ENCODE results near the gene TBC1D2B.

Gene TBC1D2B

DNA sequence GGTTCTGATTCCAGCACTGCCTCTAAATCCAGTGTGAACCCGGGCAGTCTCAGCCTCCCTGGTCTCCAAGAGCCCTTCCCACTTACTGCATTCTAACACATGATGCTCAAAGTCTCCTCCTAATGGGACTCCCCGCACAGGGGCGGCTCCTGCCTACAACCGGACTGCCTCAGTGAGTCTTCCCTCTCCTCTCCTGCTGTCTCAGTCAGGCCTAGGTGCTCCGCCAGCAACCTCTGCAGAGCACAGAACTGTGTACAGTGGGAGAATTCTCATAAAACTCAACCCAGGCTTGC is 28.9 kb downstream of the TBC1D2B start:
- no peak for DNase-seq
- H3K79me1 ChIP-seq (ENCODE audit: low read length), result no peaks in the 10 kb centered on the region
- H2BK120ac ChIP-seq (ENCODE audit: low read depth, low read length), result no peak overlapping the region
- no peaks in the 10 kb centered on the region for H3K36me3 ChIP-seq (ENCODE audit: control insufficient read depth, insufficient read depth, low read length)
- H2BK5ac ChIP-seq (ENCODE audit: low read length), result no peak overlapping the region
- H4K8ac ChIP-seq (ENCODE audit: low read depth, low read length), result no peak overlapping the region
- no peaks in the 10 kb centered on the region for H3K79me2 ChIP-seq (ENCODE audit: control insufficient read depth, insufficient read depth, low read length)
- no peak overlapping the region for H3K56ac ChIP-seq (ENCODE audit: low read length)
- no CpG with 5 or more reads among the region's 5 CpGs for WGBS (ENCODE audit: extremely low coverage, insufficient coverage, low lambda C conversion rate)
- H3K18ac ChIP-seq (ENCODE audit: low read length), result no peak overlapping the region
- no peak overlapping the region for H3K4me2 ChIP-seq (ENCODE audit: low read length)
- no peak overlapping the region for H3K23ac ChIP-seq (ENCODE audit: low read length)
- no peak overlapping the region for H3K4ac ChIP-seq (ENCODE audit: low read depth, low read length)
- H3K27me3 ChIP-seq (ENCODE audit: insufficient read depth, low read length, poor library complexity), result no peaks in the 10 kb centered on the region
- no peak overlapping the region for H3K9ac ChIP-seq (ENCODE audit: low read length)
- peaks cover 13% of the 10 kb centered on the region for H3K4me1 ChIP-seq (ENCODE audit: control insufficient read depth, low read depth, low read length)
- H3K27ac ChIP-seq (ENCODE audit: low read depth, low read length), result no peak overlapping the region
- H2AK5ac ChIP-seq (ENCODE audit: low read length), result no peak overlapping the region
- H2BK15ac ChIP-seq (replicated peaks; ENCODE audit: low read depth), result no peak overlapping the region
- H4K5ac ChIP-seq (ENCODE audit: low read length), result no peak overlapping the region
- H3K4me3 ChIP-seq (ENCODE audit: low read length), result no peak overlapping the region

DNA sequence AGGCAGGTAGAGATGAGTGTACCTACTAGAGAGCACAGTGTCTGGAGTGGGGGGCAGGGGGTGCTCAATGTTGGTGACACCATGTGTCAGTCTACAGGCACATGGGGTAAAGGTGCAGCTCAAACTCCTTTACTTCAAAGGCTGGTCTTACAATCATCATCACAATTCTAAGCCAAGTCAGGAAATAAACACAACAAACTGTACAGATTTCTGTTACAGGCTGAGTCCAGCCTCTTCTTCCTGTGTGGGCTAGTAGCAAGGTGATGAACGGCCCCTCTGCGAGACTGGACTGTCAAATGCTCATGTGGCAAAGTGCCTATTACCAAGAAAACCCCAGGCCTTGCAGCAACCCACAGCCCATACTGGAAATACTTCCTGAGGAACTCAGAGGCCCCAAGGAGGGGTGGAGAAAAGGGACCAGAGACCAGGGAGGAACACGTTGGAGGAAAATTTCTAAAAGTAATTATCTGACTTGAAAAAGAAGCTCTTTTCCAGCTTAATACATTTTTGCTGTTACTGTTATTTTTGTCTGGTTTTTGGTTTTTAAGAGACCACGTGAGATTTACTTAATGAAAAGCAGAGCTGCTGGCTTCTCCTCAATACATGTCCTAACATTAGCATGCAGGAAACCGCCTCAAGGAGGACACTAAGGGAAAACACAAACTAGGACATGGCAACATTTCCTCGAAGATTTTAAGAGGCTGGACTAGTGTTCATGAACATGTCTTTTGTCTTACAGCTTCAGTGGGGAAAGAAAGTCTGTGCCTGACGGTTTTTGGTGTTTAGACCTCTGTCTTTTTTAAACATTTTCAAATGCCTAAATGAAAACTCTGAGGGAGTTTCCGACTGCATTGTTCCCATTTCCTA is 29.5 kb downstream of the TBC1D2B start:
- Histone ChIP-seq H3K27me3 (ENCODE audit: insufficient read depth, low read length, poor library complexity) (no peaks in the 10 kb centered on the region), H3K27ac (ENCODE audit: low read depth, low read length) (no peak overlapping the region), H2BK15ac (replicated peaks; ENCODE audit: low read depth) (no peak overlapping the region), H4K8ac (ENCODE audit: low read depth, low read length) (no peak overlapping the region), H3K4me3 (ENCODE audit: low read length) (no peak overlapping the region), H2BK5ac (ENCODE audit: low read length) (no peak overlapping the region), H2AK5ac (ENCODE audit: low read length) (no peak overlapping the region), H3K36me3 (ENCODE audit: control insufficient read depth, insufficient read depth, low read length) (no peaks in the 10 kb centered on the region), H4K5ac (ENCODE audit: low read length) (no peak overlapping the region), H3K56ac (ENCODE audit: low read length) (no peak overlapping the region), H3K4me2 (ENCODE audit: low read length) (no peak overlapping the region), H3K79me1 (ENCODE audit: low read length) (no peaks in the 10 kb centered on the region), H3K4ac (ENCODE audit: low read depth, low read length) (no peak overlapping the region), H3K79me2 (ENCODE audit: control insufficient read depth, insufficient read depth, low read length) (no peaks in the 10 kb centered on the region), H2BK120ac (ENCODE audit: low read depth, low read length) (no peak overlapping the region), H3K9ac (ENCODE audit: low read length) (no peak overlapping the region), H3K4me1 (ENCODE audit: control insufficient read depth, low read depth, low read length) (peaks cover 13% of the 10 kb centered on the region), H3K18ac (ENCODE audit: low read length) (no peak overlapping the region), H3K23ac (ENCODE audit: low read length) (no peak overlapping the region)
- no peak for DNase-seq
- no CpG with 5 or more reads among the region's 8 CpGs for WGBS (ENCODE audit: extremely low coverage, insufficient coverage, low lambda C conversion rate)

DNA sequence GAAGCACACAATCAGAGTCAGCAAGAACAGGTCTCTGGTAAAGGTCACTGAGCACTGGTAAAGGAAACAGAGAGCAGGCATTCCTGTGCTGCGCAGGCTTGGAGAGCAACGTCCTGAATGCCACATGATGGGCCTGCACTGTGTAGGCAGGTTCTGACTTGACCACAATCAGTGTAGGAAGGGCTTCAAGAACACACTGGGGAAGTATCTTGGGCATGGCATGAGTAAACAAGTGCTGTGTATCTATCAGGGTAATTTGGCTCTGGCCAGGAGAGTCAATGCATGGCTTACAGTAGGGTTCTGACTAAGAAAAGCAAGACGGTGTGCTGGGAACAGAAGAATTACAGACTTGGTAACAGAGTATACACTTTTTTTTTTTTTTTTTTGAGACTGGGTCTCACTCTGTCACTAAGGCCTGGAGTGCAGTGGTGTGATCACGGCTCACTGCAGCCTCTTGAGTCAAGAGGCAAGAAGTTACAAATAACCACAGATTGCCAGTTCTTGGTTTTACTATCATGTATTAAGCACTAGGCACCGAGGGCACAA is 30.6 kb downstream of the TBC1D2B start:
- H3K27ac ChIP-seq (ENCODE audit: low read depth, low read length), result no peak overlapping the region
- H3K9ac ChIP-seq (ENCODE audit: low read length), result no peak overlapping the region
- no peak overlapping the region for H3K23ac ChIP-seq (ENCODE audit: low read length)
- H3K4me3 ChIP-seq (ENCODE audit: low read length), result no peak overlapping the region
- no peak overlapping the region for H2BK5ac ChIP-seq (ENCODE audit: low read length)
- no peaks in the 10 kb centered on the region for H3K79me2 ChIP-seq (ENCODE audit: control insufficient read depth, insufficient read depth, low read length)
- H3K36me3 ChIP-seq (ENCODE audit: control insufficient read depth, insufficient read depth, low read length), result no peaks in the 10 kb centered on the region
- DNase-seq, result no peak
- no peak overlapping the region for H2BK120ac ChIP-seq (ENCODE audit: low read depth, low read length)
- H4K5ac ChIP-seq (ENCODE audit: low read length), result no peak overlapping the region
- H3K79me1 ChIP-seq (ENCODE audit: low read length), result no peaks in the 10 kb centered on the region
- H3K4me1 ChIP-seq (ENCODE audit: control insufficient read depth, low read depth, low read length), result peaks cover 13% of the 10 kb centered on the region
- no peaks in the 10 kb centered on the region for H3K27me3 ChIP-seq (ENCODE audit: insufficient read depth, low read length, poor library complexity)
- no peak overlapping the region for H3K4ac ChIP-seq (ENCODE audit: low read depth, low read length)
- no peak overlapping the region for H2AK5ac ChIP-seq (ENCODE audit: low read length)
- H2BK15ac ChIP-seq (replicated peaks; ENCODE audit: low read depth), result no peak overlapping the region
- no peak overlapping the region for H4K8ac ChIP-seq (ENCODE audit: low read depth, low read length)
- WGBS (ENCODE audit: extremely low coverage, insufficient coverage, low lambda C conversion rate), result no CpG with 5 or more reads among the region's 5 CpGs
- H3K18ac ChIP-seq (ENCODE audit: low read length), result no peak overlapping the region
- H3K56ac ChIP-seq (ENCODE audit: low read length), result no peak overlapping the region
- no peak overlapping the region for H3K4me2 ChIP-seq (ENCODE audit: low read length)

DNA sequence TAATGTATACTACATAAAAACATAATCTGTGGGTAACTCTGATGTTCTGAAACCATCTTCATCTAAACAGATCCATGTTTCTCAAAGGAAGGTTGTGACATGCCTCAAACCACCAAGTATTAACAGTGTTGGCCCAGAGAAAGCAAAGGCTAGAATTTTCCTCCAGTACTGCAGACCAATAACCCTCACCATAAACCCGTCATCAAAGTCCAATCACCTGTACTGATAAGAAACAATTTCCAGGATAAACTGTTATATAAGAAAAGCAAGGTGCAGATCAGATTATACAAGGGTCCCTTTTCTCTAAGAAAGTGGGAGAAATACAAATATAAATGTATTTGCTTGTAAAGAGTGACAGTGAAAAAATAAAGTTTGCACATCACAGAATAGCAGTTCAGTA is 32.3 kb downstream of the TBC1D2B start:
- H3K4me1 ChIP-seq (ENCODE audit: control insufficient read depth, low read depth, low read length), result peaks cover 8% of the 10 kb centered on the region
- no peak overlapping the region for H2BK15ac ChIP-seq (replicated peaks; ENCODE audit: low read depth)
- no peak overlapping the region for H3K56ac ChIP-seq (ENCODE audit: low read length)
- no peak overlapping the region for H3K4me2 ChIP-seq (ENCODE audit: low read length)
- H3K4me3 ChIP-seq (ENCODE audit: low read length), result no peak overlapping the region
- no peak overlapping the region for H4K5ac ChIP-seq (ENCODE audit: low read length)
- no peaks in the 10 kb centered on the region for H3K79me1 ChIP-seq (ENCODE audit: low read length)
- no peaks in the 10 kb centered on the region for H3K79me2 ChIP-seq (ENCODE audit: control insufficient read depth, insufficient read depth, low read length)
- whole genome bisulfite sequencing (ENCODE audit: extremely low coverage, insufficient coverage, low lambda C conversion rate), result no CpG with 5 or more reads among the region's 1 CpG
- no peak overlapping the region for H2AK5ac ChIP-seq (ENCODE audit: low read length)
- no peak for DNase-seq
- no peak overlapping the region for H2BK5ac ChIP-seq (ENCODE audit: low read length)
- H2BK120ac ChIP-seq (ENCODE audit: low read depth, low read length), result no peak overlapping the region
- H3K36me3 ChIP-seq (ENCODE audit: control insufficient read depth, insufficient read depth, low read length), result no peaks in the 10 kb centered on the region
- no peak overlapping the region for H3K4ac ChIP-seq (ENCODE audit: low read depth, low read length)
- H3K27me3 ChIP-seq (ENCODE audit: insufficient read depth, low read length, poor library complexity), result no peaks in the 10 kb centered on the region
- no peak overlapping the region for H4K8ac ChIP-seq (ENCODE audit: low read depth, low read length)
- no peak overlapping the region for H3K23ac ChIP-seq (ENCODE audit: low read length)
- H3K9ac ChIP-seq (ENCODE audit: low read length), result no peak overlapping the region
- H3K27ac ChIP-seq (ENCODE audit: low read depth, low read length), result no peak overlapping the region
- H3K18ac ChIP-seq (ENCODE audit: low read length), result no peak overlapping the region

DNA sequence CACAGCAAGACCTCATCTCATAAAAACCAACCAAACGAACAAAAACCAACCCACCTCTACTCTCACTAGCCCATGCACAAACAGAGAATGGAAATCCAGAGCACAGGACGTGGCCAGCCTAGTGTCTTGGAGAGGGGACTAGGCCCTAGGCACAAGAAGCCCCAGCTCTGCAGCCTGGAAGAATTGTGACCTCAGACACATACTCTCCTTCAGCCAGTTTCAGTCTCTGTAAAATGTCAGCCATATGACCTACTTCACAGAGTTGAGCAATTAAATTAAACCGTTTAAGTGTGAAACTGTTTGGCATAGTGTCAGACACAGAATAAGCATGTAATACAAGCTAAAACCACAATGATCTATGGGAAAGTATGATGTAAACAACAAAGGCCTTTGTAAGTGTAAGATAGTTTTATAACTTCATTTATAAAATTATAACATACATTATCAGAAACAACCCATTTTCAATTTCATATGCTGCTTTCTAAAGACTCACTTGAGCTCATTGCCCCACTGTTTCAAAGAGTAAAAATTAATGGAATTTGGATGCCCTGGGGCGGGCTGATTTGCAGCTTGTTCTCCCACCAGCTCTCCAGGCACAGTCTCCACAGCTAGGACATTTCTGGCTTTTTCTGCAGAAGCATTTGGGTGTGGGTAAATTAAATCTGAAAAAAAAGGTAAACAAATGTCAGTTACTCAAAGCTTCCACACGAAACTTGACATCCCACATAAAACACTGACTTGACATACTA is 32.9 kb downstream of the TBC1D2B start:
- H3K27me3 ChIP-seq (ENCODE audit: insufficient read depth, low read length, poor library complexity), result no peaks in the 10 kb centered on the region
- DNase-seq, result no peak
- H4K5ac ChIP-seq (ENCODE audit: low read length), result no peak overlapping the region
- H3K27ac ChIP-seq (ENCODE audit: low read depth, low read length), result no peak overlapping the region
- no CpG with 5 or more reads among the region's 5 CpGs for WGBS (ENCODE audit: extremely low coverage, insufficient coverage, low lambda C conversion rate)
- H3K79me1 ChIP-seq (ENCODE audit: low read length), result no peaks in the 10 kb centered on the region
- no peak overlapping the region for H2BK5ac ChIP-seq (ENCODE audit: low read length)
- H3K4ac ChIP-seq (ENCODE audit: low read depth, low read length), result no peak overlapping the region
- no peak overlapping the region for H2BK120ac ChIP-seq (ENCODE audit: low read depth, low read length)
- no peak overlapping the region for H3K4me2 ChIP-seq (ENCODE audit: low read length)
- H3K4me1 ChIP-seq (ENCODE audit: control insufficient read depth, low read depth, low read length), result peaks cover 2% of the 10 kb centered on the region
- no peak overlapping the region for H3K56ac ChIP-seq (ENCODE audit: low read length)
- H3K23ac ChIP-seq (ENCODE audit: low read length), result no peak overlapping the region
- no peaks in the 10 kb centered on the region for H3K79me2 ChIP-seq (ENCODE audit: control insufficient read depth, insufficient read depth, low read length)
- H3K36me3 ChIP-seq (ENCODE audit: control insufficient read depth, insufficient read depth, low read length), result no peaks in the 10 kb centered on the region
- H3K9ac ChIP-seq (ENCODE audit: low read length), result no peak overlapping the region
- no peak overlapping the region for H2BK15ac ChIP-seq (replicated peaks; ENCODE audit: low read depth)
- H4K8ac ChIP-seq (ENCODE audit: low read depth, low read length), result no peak overlapping the region
- no peak overlapping the region for H3K4me3 ChIP-seq (ENCODE audit: low read length)
- no peak overlapping the region for H3K18ac ChIP-seq (ENCODE audit: low read length)
- no peak overlapping the region for H2AK5ac ChIP-seq (ENCODE audit: low read length)
